ENCODE data around the gene GRID2.
"Not testable (repeated sequence)": the region's sequence is repeated elsewhere in the genome, so short reads cannot be mapped to it uniquely, and the experiment has no call there.

The GRID2 gene

GRCh38 chr4:93346840-93347239, 1043.1 kb downstream of the GRID2 start:
- no peak for FAIRE-seq

GRCh38 chr4:93348896-93349295, 1045.1 kb downstream of the GRID2 start:
- FAIRE-seq, result no peak

- no peak for FAIRE-seq
Observed at GRCh38 chr4:93351846-93352245, 1048.1 kb downstream of the GRID2 start.

- FAIRE-seq, result no peak
Observed at GRCh38 chr4:93355411-93355810, 1051.6 kb downstream of the GRID2 start.

- no peak for FAIRE-seq
Observed at GRCh38 chr4:93359586-93359985, 1055.8 kb downstream of the GRID2 start.

- not testable (repeated sequence) for FAIRE-seq
Observed at GRCh38 chr4:93366169-93366755, 1062.5 kb downstream of the GRID2 start.

- no peak for FAIRE-seq
Observed at GRCh38 chr4:93368968-93369367, 1065.2 kb downstream of the GRID2 start.

GRCh38 chr4:93370256-93370655, 1066.5 kb downstream of the GRID2 start:
- FAIRE-seq, result no peak

GRCh38 chr4:93373893-93374860, 1070.4 kb downstream of the GRID2 start:
- FAIRE-seq, result no peak

- no peak for FAIRE-seq
Observed at GRCh38 chr4:93384241-93384640, 1080.5 kb downstream of the GRID2 start.

GRCh38 chr4:93384887-93385286, 1081.1 kb downstream of the GRID2 start:
- no peak for FAIRE-seq

GRCh38 chr4:93394545-93395081, 1090.8 kb downstream of the GRID2 start:
- no peak for FAIRE-seq

GRCh38 chr4:93396272-93396671, 1092.5 kb downstream of the GRID2 start:
- FAIRE-seq, result no peak

- FAIRE-seq, result no peak
Observed at GRCh38 chr4:93403571-93403970, 1099.8 kb downstream of the GRID2 start.

- FAIRE-seq, result no peak
Observed at GRCh38 chr4:93407493-93408275, 1103.9 kb downstream of the GRID2 start.

GRCh38 chr4:93409035-93409434, 1105.3 kb downstream of the GRID2 start:
- no peak for FAIRE-seq

- no peak for FAIRE-seq
Observed at GRCh38 chr4:93414041-93414550, 1110.3 kb downstream of the GRID2 start.

GRCh38 chr4:93416344-93417128, 1112.8 kb downstream of the GRID2 start:
- no peak for FAIRE-seq

- FAIRE-seq, result no peak
Observed at GRCh38 chr4:93431371-93431770, 1127.6 kb downstream of the GRID2 start.

GRCh38 chr4:93433840-93434239, 1130.1 kb downstream of the GRID2 start:
- no peak for FAIRE-seq

GRCh38 chr4:93436000-93436626, 1132.3 kb downstream of the GRID2 start:
- FAIRE-seq, result no peak

GRCh38 chr4:93437991-93438390, 1134.2 kb downstream of the GRID2 start:
- FAIRE-seq, result no peak
